ENCODE data around the gene SPATS2L. TPM values are rescaled to one million over a fixed set of nuclear protein-coding genes. Genes with fewer than 3 reads are reported as not detected.
"Not testable (repeated sequence)": the region's sequence is repeated elsewhere in the genome, so short reads cannot be mapped to it uniquely, and the experiment has no call there.

SPATS2L gene
- total RNA-seq, 1 experiment from 2014 or later = 158 TPM

- no peak for DNase-seq (ENCODE audit: low read depth)
Observed at GRCh38 chr2:200317975-200318374, 11.5 kb downstream of the SPATS2L start.

GRCh38 chr2:200318940-200319435 lies 12.5 kb downstream of the SPATS2L start:
- no peak for DNase-seq (ENCODE audit: low read depth)

GRCh38 chr2:200319548-200320337 lies 13.2 kb downstream of the SPATS2L start:
- peak; percentile 58 for DNase-seq (ENCODE audit: low read depth)

- DNase-seq (ENCODE audit: low read depth) = peak; percentile 32
Observed at GRCh38 chr2:200320344-200320743, 13.9 kb downstream of the SPATS2L start.

- DNase-seq (ENCODE audit: low read depth) = no peak
Observed at GRCh38 chr2:200320991-200321390, 14.5 kb downstream of the SPATS2L start.

- no peak for DNase-seq (ENCODE audit: low read depth)
Observed at GRCh38 chr2:200321780-200322534, 15.5 kb downstream of the SPATS2L start.

- DNase-seq (ENCODE audit: low read depth) = no peak
Observed at GRCh38 chr2:200322607-200323006, 16.1 kb downstream of the SPATS2L start.

- no peak for DNase-seq (ENCODE audit: low read depth)
Observed at GRCh38 chr2:200324362-200324761, 17.9 kb downstream of the SPATS2L start.

GRCh38 chr2:200329384-200329783 lies 22.9 kb downstream of the SPATS2L start:
- no peak for DNase-seq (ENCODE audit: low read depth)

- no peak for DNase-seq (ENCODE audit: low read depth)
Observed at GRCh38 chr2:200329798-200330197, 23.3 kb downstream of the SPATS2L start.

GRCh38 chr2:200330351-200331060 lies 24.0 kb downstream of the SPATS2L start:
- no peak for DNase-seq (ENCODE audit: low read depth)

- no peak for DNase-seq (ENCODE audit: low read depth)
Observed at GRCh38 chr2:200331061-200331400, 24.5 kb downstream of the SPATS2L start.

GRCh38 chr2:200335657-200336056 lies 29.2 kb downstream of the SPATS2L start:
- no peak for DNase-seq (ENCODE audit: low read depth)

- no peak for DNase-seq (ENCODE audit: low read depth)
Observed at GRCh38 chr2:200336980-200337615, 30.6 kb downstream of the SPATS2L start.

- DNase-seq (ENCODE audit: low read depth) = no peak
Observed at GRCh38 chr2:200337621-200338020, 31.1 kb downstream of the SPATS2L start.

- DNase-seq (ENCODE audit: low read depth) = no peak
Observed at GRCh38 chr2:200338692-200339091, 32.2 kb downstream of the SPATS2L start.

GRCh38 chr2:200340508-200341224 lies 34.2 kb downstream of the SPATS2L start:
- no peak for DNase-seq (ENCODE audit: low read depth)

GRCh38 chr2:200341376-200341775 lies 34.9 kb downstream of the SPATS2L start:
- no peak for DNase-seq (ENCODE audit: low read depth)

- DNase-seq (ENCODE audit: low read depth) = no peak
Observed at GRCh38 chr2:200342235-200342634, 35.7 kb downstream of the SPATS2L start.

GRCh38 chr2:200342654-200343053 lies 36.2 kb downstream of the SPATS2L start:
- no peak for DNase-seq (ENCODE audit: low read depth)

GRCh38 chr2:200344202-200344601 lies 37.7 kb downstream of the SPATS2L start:
- DNase-seq (ENCODE audit: low read depth) = not testable (repeated sequence)

Data from HT1080 (cell line).